Smooth muscle cell (in vitro differentiated cells): ENCODE results near the gene GLRX. TPM values are rescaled to one million over a fixed set of nuclear protein-coding genes. Genes with fewer than 3 reads are reported as not detected.

ENCODE experiments used
- DNase-seq: peaks from one replicate; lab custom pipeline; 2025; ENCODE audit not compliant: unreplicated experiment; lab: John Stamatoyannopoulos, UW
- H2AFZ ChIP-seq: fragments of 200-600 bp; sonication (generic); 2 replicates; pipeline ENCODE4 v1.6.0; 2016; ENCODE audit warnings: antibody characterized with exemption, low read depth, mild to moderate bottlenecking
- H3F3A ChIP-seq: fragments of 200-600 bp; sonication (generic); 2 replicates; pipeline ENCODE4 v1.6.0; 2017; ENCODE audit warnings: antibody characterized with exemption, low read depth
- H3K27ac ChIP-seq: fragments of 200-600 bp; sonication (generic); 2 replicates; pipeline ENCODE4 v1.5.1; 2016; ENCODE audit warnings: low read depth, mild to moderate bottlenecking
- H3K27me3 ChIP-seq: fragments of 200-600 bp; sonication (generic); 2 replicates; pipeline ENCODE4 v1.6.1; 2016; ENCODE audit warnings: low read depth, mild to moderate bottlenecking
- H3K36me3 ChIP-seq: fragments of 200-600 bp; sonication (generic); 2 replicates; pipeline ENCODE4 v1.5.1; 2016; ENCODE audit warnings: low read depth
- H3K4me1 ChIP-seq: fragments of 200-600 bp; sonication (generic); 2 replicates; pipeline ENCODE4 v1.5.1; 2016; ENCODE audit warnings: low read depth
- H3K4me2 ChIP-seq: fragments of 200-600 bp; sonication (generic); 2 replicates; pipeline ENCODE4 v1.6.0; 2016; ENCODE audit warnings: mild to moderate bottlenecking
- H3K4me3 ChIP-seq: fragments of 200-600 bp; sonication (generic); 2 replicates; pipeline ENCODE4 v1.5.1; 2016; ENCODE audit warnings: mild to moderate bottlenecking
- H3K79me2 ChIP-seq: fragments of 200-600 bp; sonication (generic); 2 replicates; pipeline ENCODE4 v1.6.0; 2016; ENCODE audit warnings: low read depth, mild to moderate bottlenecking
- H3K9ac ChIP-seq: fragments of 200-600 bp; sonication (generic); 2 replicates; pipeline ENCODE4 v1.6.0; 2016; ENCODE audit warnings: low read depth
- H3K9me3 ChIP-seq: fragments of 200-600 bp; sonication (generic); replicated peaks from 2 replicates; pipeline ENCODE4 v1.5.1; 2016; ENCODE audit warnings: low read depth
- H4K20me1 ChIP-seq: fragments of 200-600 bp; sonication (generic); 2 replicates; pipeline ENCODE4 v1.6.0; 2016; ENCODE audit warnings: low read depth
- WGBS: methylation state at CpG from one replicate; pipeline ENCODE4 v1.1.7; 2016; ENCODE audit warnings: low lambda C conversion rate; 5-methylcytosine and 5-hydroxymethylcytosine counted together
- polyA plus RNA-seq: library from polyadenylated mRNA; unstranded; fragments of >200 nt; fragmentation: Nextera tagmentation; extraction: Ambion mirVana; gene quantifications from 2 replicates; pipeline ENCODE4 v1.2.1, GENCODE V29; 2016
- total RNA-seq: library from RNA; depleted of rRNA; stranded (reverse); fragments of >200 nt; gene quantifications from 2 replicates; pipeline ENCODE4 v1.2.3, GENCODE V29; 2014
- TF ChIP-seq, protein P1 (sequence below): fragments of 200-600 bp; sonication (generic); IDR thresholded peaks from 2 replicates; pipeline ENCODE4 v1.5.1; 2017; ENCODE audit warnings: borderline replicate concordance, mild to moderate bottlenecking, antibody characterized with exemption; ENCODE audit not compliant: insufficient read depth, poor library complexity, severe bottlenecking

Gene GLRX
- total and polyA plus RNA-seq, 2 experiments from 2014 or later, result 50.8 to 95.7 TPM

DNA sequence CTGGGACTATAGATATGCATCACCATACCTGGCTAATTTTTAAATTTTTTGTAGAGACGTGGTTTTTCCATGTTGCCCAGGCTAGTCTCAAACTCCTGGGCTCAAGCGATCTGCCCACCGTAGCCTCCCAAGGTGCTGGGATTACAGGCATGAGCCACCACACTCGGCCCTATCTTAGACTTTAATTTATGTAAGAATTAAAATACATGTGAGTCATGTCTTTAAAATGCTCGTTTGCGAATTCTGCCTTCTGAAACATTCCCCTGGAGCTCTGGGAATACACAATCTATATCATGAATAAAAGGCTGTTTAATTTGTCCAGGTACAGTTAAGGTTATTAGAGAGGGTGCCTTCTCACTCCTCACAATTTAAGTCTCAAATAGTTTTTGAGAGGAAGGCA lies 58.6 kb downstream of the GLRX start:
- Histone ChIP-seq H2AFZ (no peak overlapping the region), H3K4me1 (peaks cover 7% of the 10 kb centered on the region), H3K79me2 (peaks cover 13% of the 10 kb centered on the region), H3K4me3 (no peak overlapping the region), H3F3A (peaks cover 11% of the 10 kb centered on the region), H4K20me1 (peaks cover 11% of the 10 kb centered on the region), H3K27ac (no peak overlapping the region), H3K27me3 (no peaks in the 10 kb centered on the region), H3K36me3 (peaks cover 14% of the 10 kb centered on the region), H3K9me3 (no peaks in the 10 kb centered on the region), H3K4me2 (no peak overlapping the region), H3K9ac (no peak overlapping the region)
- DNase-seq, result no peak
- TF ChIP-seq, protein P1, sequence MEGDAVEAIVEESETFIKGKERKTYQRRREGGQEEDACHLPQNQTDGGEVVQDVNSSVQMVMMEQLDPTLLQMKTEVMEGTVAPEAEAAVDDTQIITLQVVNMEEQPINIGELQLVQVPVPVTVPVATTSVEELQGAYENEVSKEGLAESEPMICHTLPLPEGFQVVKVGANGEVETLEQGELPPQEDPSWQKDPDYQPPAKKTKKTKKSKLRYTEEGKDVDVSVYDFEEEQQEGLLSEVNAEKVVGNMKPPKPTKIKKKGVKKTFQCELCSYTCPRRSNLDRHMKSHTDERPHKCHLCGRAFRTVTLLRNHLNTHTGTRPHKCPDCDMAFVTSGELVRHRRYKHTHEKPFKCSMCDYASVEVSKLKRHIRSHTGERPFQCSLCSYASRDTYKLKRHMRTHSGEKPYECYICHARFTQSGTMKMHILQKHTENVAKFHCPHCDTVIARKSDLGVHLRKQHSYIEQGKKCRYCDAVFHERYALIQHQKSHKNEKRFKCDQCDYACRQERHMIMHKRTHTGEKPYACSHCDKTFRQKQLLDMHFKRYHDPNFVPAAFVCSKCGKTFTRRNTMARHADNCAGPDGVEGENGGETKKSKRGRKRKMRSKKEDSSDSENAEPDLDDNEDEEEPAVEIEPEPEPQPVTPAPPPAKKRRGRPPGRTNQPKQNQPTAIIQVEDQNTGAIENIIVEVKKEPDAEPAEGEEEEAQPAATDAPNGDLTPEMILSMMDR, result no peak
- 71% methylated on average over 6 of the region's 6 CpGs for WGBS

Other genes with a start within 250 kb of the GLRX start
- gene GPR150, start 202.6 kb downstream of the GLRX start, total RNA-seq, result 0.04 TPM in 1 of 2 replicates, not detected in the other
- gene GPR150, start 202.6 kb downstream of the GLRX start, polyA plus RNA-seq, result 0.13 and 0.77 TPM in 2 replicates
- 0.45 and 6.8 TPM in 2 replicates for gene RFESD, start 175.9 kb downstream of the GLRX start, total RNA-seq
- 3.6 and 8.2 TPM in 2 replicates for gene RFESD, start 175.9 kb downstream of the GLRX start, polyA plus RNA-seq
- gene SPATA9, start 139.7 kb downstream of the GLRX start, total RNA-seq, result 0.27 TPM in 1 of 2 replicates, not detected in the other
- gene SPATA9, start 139.7 kb downstream of the GLRX start, polyA plus RNA-seq, result 0.54 TPM in 1 of 2 replicates, not detected in the other
- gene RHOBTB3, start 91.4 kb downstream of the GLRX start, total RNA-seq, result 213 and 223 TPM in 2 replicates
- gene RHOBTB3, start 91.4 kb downstream of the GLRX start, polyA plus RNA-seq, result 127 and 178 TPM in 2 replicates
- 49.9 and 67.9 TPM in 2 replicates for gene ELL2, start 139.1 kb upstream of the GLRX start, total RNA-seq
- 14.4 and 30.9 TPM in 2 replicates for gene ELL2, start 139.1 kb upstream of the GLRX start, polyA plus RNA-seq